Measurements from ENCODE around the gene NCBP1.
"Not testable (repeated sequence)": the region's sequence is repeated elsewhere in the genome, so short reads cannot be mapped to it uniquely, and the experiment has no call there.

NCBP1 gene

GRCh38 chr9:97673922-97674321 is 40.3 kb downstream of the NCBP1 start:
- DNase-seq (ENCODE audit: low read depth in 2 of 2), result no peak

DNA sequence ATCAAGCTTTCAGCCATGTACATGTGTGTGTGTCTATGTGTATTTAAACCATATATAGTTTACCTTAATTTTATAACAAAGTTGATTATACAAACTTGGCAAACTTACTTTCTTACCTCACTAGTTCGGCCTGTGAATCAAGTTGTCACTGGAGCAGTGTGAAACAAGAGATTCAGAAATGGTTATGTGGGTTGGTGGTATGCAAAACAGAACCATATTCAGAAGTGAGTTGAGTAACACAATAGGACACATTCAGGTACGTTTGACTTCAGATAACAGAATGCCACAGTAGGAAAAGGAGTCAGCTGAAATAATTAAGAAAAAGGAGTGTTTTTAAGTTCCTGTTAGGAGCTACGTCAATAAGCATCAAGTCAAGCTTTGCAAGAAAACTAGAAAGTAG is 42.0 kb downstream of the NCBP1 start:
- DNase-seq (ENCODE audit: low read depth in 2 of 2), result no peak

- no peak for DNase-seq (ENCODE audit: low read depth in 2 of 2)
Observed at GRCh38 chr9:97682242-97682641, 48.6 kb downstream of the NCBP1 start.

DNA sequence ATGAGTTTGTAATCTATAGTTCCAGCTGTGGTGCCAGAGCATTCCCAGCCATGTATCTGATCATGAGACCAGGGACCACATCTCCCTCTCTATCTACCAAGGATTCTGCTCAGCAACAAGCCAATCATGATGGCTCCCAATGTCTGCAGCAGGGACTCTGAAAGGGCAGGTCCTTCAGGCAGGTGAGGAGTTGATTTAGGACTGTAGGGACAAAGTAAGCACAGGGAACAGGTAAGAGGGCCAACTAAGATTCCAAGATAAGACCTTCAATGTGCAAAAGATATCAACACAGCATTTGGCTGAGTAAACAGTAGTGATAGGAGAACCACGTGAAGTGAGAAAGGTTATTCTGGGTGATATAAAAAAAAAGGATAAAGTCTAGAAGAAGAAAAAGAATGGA is 55.0 kb downstream of the NCBP1 start:
- no peak for DNase-seq (ENCODE audit: low read depth in 2 of 2)

DNA sequence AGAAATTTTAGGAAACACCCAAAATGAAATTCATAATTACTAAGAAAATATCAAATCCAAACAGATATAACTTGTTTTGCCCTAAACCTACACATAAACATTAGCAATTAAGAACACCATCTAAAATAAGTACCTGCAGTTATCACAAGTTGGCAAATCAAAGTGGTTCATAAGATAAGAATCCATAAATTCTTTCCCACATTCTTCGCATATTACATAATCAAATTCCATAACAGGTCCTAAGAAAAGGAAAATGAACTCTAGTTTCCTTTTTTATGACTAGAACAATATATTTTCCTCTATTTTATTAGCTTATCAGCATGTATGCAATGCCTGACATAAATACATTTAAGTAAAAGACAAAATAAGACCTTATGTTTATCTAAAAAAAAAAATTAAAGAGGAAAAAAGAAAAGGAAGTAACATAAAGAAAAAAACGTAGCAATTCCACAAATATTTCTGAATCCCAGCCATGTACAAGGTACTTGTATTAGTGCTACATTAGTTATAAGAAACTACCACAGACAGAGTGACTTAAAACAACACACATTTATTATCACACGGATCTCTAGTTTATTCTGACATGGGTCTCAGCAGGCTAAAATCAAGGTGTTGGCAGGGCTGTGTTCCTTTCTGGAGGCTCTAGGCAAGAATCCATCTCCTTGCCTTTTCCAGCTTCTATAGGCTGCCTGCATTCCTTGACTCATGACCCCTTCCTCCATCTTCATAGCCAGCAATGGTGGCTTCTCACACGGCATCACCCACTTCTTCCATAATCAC is 56.0 kb downstream of the NCBP1 start:
- no peak for DNase-seq (ENCODE audit: low read depth in 2 of 2)

DNA sequence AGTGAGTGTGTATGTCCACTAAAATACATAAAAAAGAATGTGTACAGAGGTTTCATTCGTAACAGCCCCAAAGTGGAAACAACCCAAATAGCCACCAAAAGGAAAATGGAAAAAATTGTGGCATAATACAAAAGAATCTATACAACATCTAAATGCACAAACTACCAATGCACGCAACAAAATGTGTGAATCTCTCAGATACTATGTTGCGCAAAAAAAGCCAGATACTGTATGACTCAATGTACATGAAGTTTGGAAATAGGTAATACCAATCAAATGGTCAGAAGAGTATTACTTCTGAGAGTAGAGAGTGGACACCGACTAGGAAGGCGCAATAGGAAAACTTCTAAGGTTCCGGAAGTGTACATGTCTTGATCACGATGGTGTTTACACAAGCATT is 61.1 kb downstream of the NCBP1 start:
- no peak for DNase-seq (ENCODE audit: low read depth in 2 of 2)

- no peak for DNase-seq (ENCODE audit: low read depth in 2 of 2)
Observed at GRCh38 chr9:97695390-97695789, 61.8 kb downstream of the NCBP1 start.

DNA sequence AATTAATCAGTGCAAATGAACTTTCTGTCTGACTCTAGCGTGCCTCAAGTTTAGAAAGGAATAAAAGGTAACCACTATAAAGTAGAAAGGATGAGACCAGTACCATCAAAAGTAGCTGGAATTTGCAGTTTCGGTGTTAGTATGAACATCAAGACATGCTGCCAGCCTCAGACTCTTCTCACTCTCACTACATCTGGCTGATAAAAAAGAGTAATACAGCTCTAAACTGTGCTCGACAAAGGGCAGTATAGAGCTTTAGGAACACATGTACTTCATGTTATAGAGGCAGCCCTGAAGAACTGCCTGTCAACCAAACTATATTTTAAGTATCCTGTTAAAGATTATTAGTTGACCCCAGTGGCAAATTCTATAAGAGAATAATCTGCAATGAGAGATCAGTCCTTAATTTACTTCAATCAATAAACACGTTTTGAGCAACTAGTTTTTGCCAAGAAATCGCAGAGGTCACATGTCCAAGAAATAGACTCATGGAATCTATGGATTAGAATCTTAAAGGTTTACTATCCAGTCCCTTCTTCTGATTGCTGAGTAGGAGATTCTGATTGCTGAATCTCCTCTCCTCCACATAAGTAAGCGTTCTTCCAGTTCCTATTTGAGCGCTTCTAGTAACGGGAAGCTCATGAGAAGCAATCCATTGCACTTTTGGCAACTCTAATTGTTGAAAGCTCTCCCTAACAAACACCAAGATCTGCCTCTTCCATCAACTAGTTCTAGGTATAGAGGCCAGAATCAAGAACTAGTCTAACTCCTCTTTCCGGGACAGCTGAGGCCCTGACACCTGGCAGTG is 62.6 kb downstream of the NCBP1 start:
- DNase-seq (ENCODE audit: low read depth in 2 of 2), result no peak

GRCh38 chr9:97696803-97697601 is 63.4 kb downstream of the NCBP1 start, which contains the start of gene XPA:
Gene XPA (minus strand): TSS chr9:97697340. CDS start chr9:97697292, 48 bp downstream.
- DNase-seq (ENCODE audit: low read depth in 2 of 2), result peak; percentile 94 to 97

- DNase-seq (ENCODE audit: low read depth in 2 of 2), result no peak
Observed at GRCh38 chr9:97697837-97698236, 64.2 kb downstream of the NCBP1 start.

DNA sequence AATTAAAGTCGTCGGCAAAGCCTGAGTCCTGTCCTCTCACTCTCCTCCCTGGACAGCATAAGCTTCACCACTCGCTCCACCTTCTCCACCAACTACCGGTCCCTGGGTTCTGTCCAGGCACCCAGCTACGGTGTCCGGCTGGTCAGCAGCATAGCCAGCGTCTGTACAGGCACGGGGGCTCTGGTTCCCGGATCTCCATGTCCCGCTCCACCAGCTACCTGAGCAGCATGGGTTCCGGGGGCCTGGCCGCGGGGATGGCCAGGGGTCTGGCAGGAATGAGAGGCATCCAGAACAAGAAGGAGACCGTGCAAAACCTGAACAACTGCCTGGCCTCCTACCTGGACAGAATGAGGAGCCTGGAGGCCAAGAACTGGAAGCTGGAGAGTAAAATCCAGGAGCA is 65.2 kb downstream of the NCBP1 start:
- no peak for DNase-seq (ENCODE audit: low read depth in 2 of 2)

DNA sequence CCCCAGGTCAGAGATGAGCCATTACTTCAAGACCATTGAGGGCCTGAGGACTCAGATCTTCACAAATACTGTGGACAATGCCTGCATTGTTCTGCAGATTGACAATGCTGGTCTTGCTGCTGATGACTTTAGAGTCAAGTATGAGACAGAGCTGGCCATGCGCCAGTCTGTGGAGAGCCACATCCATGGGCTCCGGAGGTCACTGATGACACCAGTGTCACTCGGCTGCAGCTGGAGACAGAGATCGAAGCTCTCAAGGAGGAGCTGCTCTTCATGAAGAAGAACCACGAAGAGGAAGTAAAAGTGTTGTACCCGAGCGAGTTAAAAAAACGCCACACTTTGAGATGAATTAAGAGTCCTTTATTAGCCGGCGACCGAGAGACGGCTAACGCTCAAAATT is 65.7 kb downstream of the NCBP1 start:
- DNase-seq (ENCODE audit: low read depth in 2 of 2), result not testable (repeated sequence)

GRCh38 chr9:97699824-97700223 is 66.2 kb downstream of the NCBP1 start:
- DNase-seq (ENCODE audit: low read depth in 2 of 2), result not testable (repeated sequence)

DNA sequence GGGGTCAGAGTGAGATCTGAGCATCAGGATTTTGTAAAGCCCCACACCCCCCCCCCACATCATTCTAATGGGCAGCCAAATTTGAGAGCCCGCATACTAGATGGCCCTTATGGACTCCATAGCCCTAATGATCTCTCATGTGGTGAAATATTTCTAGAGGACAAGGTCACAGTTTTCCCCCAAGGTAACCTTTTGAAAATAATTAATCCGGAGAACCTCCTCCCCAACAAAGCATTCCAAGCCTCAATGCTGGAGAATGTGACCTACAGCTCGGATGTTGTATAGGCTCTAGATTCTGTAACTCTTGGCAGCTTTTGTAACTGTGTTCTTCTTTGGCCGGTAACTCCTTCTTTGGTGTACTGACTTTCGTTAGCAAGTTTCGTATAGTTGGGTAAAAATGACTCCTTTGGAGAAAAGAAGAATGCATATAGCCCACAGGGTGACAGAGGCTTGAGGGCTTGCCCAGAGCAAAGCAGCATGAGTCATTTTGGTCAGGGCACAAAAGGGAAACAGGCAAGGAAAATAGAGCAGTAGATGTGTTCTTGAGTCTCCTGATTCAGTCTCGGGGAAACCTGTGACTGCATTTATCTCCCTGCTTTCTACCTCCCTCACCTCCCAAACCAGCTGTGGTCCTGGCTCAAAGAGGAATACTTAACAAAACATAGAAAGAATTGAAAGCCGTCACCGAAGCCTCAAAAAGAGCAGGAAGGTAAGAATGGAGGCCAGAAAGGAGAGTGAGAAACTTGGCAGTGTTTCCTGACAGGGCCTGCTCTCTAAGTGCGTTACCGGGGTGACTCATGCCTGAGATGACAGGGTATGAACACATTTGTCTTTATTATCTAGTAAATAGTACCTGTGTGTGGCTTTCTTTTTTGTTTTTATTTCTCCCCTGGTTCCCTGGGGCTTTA is 70.1 kb downstream of the NCBP1 start:
- no peak for DNase-seq (ENCODE audit: low read depth in 2 of 2)

GRCh38 chr9:97704345-97704677 is 70.7 kb downstream of the NCBP1 start:
- DNase-seq (ENCODE audit: low read depth in 2 of 2), result no peak

GRCh38 chr9:97704851-97705250 is 71.2 kb downstream of the NCBP1 start:
- no peak for DNase-seq (ENCODE audit: low read depth in 2 of 2)

DNA sequence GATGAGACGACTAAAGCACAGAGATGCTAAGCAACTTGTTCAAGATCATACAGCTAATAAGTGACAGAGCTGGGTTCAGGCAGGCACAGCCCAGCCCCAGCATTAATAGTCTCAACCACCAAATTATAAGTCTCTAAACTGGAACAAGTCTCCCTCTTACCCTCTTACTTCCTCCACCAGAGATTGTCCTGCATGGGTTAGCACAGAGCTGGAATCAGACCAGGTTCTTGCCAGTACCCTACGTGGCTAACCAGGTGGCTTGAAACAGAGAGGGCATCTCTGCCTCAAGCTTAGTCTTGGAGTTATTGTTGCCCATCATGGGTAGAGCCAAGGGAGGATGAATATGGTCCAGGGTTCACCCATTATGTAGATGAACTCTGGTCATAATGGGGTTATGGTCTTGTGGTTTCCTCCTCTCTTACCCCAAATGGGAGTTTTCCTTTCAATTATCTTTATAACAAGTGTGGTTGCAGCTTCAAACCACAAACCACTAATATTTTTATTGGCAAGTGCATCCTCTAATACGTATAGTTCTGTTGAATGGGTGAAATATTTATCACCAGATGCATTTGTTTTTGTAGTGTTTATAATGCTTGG is 71.8 kb downstream of the NCBP1 start:
- DNase-seq (ENCODE audit: low read depth in 2 of 2), result no peak

GRCh38 chr9:97706246-97706645 is 72.6 kb downstream of the NCBP1 start:
- DNase-seq (ENCODE audit: low read depth in 2 of 2), result no peak

DNA sequence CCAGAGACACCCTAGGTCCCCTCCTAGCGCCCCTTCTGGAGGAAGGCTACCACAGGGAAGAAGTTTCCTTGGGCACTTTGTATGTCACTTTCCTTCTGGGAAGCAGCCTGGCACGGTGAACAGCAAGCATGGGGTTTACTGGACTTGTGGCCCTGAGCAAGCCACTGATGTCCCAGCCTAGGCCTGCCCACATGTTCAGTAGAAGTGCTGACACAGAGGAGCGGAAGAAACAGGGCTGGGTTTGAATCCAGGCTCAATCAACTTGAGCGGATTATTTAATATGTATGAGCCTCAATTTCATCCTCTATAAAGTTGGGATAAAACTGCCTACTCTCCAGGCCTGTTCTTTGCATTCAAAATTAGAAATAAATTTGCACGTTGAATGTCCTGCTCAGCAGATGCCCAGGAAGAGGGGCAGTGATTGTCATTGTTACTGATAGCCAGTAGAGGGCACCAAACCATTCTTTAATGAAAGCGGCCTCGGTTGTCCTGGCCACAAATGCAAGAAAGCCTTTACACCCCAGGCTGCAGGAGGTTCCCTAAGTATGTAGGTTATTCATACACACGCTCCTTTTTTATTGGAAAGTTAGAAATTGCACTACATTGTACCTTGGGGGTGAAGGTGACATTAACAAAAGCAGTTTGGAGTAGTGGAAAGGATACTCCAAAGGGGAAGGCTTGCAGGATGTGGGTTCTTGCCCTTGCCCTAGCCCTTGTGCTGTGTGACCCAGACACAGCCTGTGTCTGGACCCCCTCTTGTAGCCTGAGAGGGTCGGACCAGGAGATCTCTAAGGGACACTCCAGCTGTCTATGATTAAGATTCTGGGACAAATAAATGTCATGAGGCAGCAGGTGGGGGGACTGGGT is 77.0 kb downstream of the NCBP1 start:
- DNase-seq (ENCODE audit: low read depth in 2 of 2), result peak; percentile 16 to 18

DNA sequence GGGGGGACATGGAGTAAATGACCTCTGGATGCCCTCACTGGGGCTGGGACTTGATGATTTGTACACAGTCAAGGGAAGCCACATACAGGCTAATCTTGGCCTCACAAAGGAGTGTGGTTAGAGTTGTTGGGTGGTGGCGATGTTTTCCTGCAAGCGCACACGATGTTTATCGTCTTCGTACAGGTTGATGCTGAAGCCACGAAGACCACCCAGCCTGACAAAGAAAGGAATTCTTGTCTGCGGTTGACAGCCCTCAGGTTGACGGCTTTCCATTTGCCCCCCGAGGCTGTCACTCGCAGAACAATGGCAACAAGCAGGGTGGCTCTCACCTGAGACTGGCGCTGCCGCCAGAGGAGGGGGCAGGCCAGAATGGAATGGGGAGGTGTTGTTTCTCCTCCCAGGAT is 77.6 kb downstream of the NCBP1 start:
- no peak for DNase-seq (ENCODE audit: low read depth in 2 of 2)
